HG02759 (cell line): ENCODE data around the gene TWNK.
"Not testable (repeated sequence)": the region's sequence is repeated elsewhere in the genome, so short reads cannot be mapped to it uniquely, and the experiment has no call there.

Source experiments
- ATAC-seq: cut with Tn5 transposase; IDR thresholded peaks from one replicate; pipeline ENCODE4 v1.9.1; 2021; ENCODE audit warnings: mild to moderate bottlenecking, moderate library complexity; ENCODE audit not compliant: unreplicated experiment

The TWNK gene

DNA sequence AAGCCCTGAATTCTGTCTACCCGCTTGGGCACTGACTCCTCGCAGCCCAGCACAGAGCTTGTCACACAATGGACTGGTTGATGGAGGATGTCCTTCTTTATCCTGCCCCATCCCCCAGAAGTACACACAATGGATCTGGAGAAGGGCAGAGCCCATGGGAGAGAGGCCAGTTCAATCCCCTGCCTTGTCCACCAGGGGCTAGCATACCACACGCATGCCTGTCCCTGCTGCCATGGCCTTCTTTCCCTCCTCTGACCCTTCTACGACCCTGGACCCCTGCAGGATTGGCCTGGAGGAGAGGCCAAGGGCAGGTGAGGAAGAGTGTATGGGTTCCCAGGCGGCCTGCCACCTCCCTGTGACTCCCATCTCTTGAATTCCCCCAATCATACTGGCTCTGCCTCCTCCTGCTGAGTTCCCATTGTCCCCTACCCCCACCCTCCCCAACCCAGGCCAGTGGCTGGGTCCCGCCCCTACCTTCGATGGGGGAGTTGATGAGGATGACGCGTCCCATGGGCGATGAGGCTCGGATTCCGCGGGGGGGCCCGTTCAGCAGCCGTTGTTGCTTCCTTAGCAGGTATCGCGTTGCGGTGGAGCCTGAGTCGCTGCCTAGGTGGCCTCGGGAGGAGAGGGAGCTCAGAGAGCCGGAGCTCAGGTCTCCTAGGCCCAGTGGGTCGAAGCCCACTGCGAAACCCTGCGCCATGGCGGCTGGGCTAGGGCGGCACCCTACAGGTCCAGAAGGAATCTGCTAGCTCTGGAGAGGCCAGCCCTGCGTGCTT, 42.4 kb downstream of the TWNK start:
- no peak for ATAC-seq

DNA sequence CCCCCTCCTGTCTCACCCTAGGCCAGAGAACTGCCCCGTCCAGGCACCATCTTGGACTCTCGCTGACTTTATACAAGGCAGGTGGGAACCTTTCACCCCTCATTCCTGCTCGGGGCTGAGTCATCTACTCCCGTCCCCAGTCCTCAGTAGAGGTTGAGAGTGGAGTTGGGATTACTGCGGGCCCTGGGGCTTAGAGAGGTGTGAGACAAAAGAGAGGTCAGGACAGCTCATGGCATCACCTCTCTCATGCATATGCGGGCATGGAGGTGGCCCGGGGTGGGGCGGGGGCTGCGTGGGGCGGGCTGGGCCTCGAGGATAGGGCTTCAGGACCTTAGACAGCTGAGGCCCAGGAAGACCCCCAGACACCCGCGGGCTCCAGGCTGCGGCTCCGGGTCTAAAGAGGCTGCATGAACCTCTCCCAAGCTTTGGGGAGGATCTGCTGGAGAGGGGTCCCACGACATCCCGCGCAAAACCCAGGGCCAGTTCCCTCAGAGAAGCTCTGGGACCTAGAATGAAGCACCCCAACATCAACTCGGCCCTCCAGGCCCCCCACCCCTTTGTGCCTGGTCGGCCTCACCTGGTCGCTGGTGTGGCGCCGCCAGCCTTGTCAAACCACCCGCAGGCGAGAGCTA, 43.3 kb downstream of the TWNK start:
- no peak for ATAC-seq

DNA sequence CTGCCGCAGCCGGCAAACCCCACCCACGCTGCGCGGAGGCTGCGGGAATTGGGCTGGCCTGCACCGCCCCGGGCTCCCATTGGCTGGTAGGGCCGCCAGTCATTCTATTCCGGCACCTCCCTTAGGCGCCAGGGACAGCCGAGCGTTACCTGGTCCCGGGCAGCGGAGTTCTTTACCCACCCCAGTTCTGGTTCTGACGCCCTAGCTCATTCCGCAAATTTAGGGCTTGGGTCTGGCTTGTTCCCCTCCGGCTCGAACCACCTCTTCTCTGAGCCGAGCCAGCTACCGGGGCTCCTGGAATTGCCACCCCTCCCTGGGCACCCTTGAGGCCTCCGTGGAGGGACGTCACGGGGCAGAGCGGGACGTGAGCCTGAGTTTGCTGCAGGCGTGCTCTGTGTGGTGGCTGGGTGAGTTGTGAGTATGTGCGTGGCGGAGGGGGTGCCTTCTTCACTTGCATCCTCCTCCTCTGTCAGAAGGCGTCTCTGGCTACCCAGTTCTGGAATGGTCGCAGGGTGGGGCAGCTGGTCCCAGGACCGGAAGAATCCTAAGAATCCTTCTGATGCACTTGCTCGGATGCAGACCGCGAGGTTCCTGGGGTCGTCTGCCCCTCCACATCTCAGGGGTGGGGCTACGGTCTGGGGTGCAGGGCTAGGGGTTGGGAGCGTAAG, 43.9 kb downstream of the TWNK start, which contains the start of the genes PDZD7 and SFXN3:
Gene PDZD7, minus strand, starts transcription at position 2 of the 668 bp plus-strand sequence. CDS start 910 bp downstream, outside the sequence.
Gene SFXN3, plus strand, starts transcription at position 107 of the 668 bp plus-strand sequence. CDS start 3,461 bp downstream, outside the sequence.
- ATAC-seq = peak; percentile 94

DNA sequence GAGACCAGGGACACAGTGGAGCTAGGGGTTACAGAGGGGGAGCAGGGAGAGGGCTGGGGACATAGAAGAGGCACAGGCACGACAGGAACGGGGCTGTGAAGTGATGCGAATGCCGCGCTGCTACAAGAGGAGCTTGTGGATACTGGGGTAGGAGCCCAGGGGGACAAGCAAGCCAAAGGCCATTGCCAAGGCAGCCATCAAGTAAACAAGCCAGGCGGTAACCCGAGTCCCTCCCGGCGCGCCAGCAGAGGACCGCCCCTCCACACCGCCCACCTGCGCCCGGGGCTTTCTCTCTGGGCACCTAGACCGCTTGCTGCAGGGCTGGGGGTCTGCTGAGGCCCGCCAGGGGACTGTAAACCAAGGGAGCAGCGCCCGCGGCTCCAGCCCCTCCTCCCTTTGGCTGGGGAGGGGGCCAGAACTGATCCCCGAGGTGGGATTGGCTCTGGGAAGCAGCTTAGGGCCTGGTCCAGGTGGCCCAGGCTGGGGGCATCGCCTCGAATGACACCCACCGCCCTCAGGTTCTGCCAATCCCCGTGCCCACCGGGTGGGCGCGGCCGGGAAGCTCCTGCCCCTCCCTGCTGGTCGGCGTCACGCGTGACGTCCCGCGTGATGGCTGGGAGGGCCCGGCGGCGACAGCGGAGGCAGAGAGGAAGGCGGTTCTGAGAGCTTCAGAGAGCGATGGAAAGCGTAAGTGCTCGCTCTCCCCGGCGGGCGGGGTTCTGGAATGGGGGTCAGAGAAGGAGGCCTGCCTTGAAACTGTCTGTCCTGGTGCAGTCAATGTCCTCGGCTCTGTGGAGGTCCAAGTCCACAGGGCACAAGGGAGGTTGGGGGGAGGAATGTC, 44.7 kb downstream of the TWNK start:
- no peak for ATAC-seq

DNA sequence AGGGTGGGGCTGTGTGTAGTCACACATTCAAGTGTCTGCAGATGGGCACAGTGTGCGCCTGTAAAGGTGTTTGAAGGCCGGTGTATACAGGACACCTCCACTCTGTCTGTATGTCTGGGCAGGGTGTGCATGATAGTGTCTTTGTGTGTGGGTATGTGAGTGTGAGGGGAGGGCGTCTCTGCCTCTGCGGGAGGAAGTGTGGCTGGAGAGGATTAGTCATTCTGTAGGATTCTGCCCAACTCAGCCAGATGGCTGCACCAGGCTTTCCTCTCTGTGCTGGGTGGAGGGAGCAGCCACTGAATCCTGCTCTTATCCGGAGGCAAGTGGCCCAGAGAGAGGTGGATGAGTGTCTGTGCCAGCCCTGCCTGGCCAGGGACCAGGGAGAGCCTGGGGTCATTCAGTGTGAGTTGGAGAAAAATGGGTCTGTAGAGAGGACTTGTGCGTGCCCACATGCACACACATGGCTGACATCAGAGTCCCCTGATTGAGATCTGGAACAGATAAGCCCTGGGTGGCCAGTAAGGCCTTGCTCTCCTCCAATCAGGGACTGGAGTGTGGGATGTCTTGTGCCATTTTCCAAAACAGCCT, 45.4 kb downstream of the TWNK start:
- no peak for ATAC-seq

DNA sequence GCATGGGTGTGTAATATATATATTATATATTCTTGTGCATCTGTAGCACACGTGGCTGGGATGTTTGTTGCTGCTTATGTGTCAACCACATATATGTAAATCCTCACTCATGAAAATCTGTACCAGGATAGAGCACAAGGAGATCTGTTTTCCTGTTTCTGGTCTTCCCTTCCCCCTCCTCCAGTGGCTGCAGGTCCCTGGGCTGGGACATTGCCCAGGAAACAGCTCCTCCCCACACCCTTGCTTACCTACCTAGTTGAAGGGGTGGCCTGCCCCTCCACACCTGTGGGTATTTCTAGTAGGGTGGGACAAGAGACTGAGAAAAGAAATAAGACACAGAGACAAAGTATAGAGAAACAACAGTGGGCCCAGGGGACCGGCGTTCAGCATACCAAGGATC, 45.9 kb downstream of the TWNK start:
- ATAC-seq = no peak

DNA sequence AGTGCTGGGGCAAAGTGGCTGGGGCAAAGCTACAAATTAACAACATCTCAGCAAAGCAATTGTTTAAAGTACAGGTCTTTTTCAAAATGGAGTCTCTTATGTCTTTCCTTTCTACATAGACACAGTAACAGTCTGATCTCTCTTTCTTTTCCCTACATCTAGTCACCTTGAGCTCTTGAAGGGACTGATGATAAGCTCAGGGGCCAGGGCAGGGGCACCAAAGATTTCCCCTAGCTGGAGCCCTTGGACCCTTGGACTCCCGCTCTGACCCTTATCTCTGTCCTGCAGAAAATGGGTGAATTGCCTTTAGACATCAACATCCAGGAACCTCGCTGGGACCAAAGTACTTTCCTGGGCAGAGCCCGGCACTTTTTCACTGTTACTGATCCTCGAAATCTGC, 47.1 kb downstream of the TWNK start:
- ATAC-seq = not testable (repeated sequence)

DNA sequence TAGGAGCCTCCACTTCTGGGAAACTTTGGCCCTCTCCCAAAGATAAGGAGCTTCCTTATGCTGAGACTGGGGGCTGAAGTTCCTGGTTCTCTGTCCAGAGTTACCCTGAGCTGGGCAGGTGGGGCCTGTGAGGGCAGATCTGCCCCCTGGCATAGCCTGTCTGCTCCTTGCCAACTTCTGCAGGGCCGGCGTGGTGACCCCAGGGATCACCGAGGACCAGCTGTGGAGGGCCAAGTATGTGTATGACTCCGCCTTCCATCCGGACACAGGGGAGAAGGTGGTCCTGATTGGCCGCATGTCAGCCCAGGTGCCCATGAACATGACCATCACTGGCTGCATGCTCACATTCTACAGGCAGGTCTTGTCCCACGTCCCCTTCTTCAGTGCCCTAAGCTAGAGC, 48.0 kb downstream of the TWNK start:
- ATAC-seq = no peak

DNA sequence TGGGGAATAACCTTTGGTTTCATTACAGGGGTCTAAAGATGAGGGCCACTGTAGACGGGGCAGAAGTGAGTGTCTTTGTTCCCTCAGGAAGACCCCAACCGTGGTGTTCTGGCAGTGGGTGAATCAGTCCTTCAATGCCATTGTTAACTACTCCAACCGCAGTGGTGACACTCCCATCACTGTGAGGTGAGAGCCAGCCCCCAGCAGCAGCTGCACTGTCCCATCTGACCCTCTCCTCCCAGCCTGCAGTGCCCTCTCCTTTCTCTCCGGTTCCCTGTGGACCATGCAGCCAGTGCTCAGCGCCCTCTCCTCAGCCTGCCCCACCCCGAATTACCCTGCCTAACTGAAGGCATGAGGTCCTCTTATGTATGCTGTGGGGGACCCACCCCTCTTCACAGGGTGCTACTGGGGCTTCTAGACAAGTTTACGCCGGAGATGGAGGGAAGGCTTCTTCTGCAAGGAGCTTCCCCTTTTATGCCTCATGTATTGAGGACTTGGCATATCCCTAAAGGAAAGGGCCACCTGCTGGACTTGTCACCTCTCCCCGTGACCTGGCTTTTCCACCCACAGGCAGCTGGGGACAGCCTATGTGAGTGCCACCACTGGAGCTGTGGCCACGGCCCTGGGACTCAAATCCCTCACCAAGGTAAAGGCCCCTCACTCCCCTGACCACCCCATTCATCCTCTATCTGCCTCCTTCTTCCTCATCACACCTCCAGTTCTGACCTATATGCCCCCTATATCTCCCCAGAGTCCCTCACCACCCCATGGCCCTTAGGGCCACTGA, 48.8 kb downstream of the TWNK start:
- ATAC-seq = no peak

DNA sequence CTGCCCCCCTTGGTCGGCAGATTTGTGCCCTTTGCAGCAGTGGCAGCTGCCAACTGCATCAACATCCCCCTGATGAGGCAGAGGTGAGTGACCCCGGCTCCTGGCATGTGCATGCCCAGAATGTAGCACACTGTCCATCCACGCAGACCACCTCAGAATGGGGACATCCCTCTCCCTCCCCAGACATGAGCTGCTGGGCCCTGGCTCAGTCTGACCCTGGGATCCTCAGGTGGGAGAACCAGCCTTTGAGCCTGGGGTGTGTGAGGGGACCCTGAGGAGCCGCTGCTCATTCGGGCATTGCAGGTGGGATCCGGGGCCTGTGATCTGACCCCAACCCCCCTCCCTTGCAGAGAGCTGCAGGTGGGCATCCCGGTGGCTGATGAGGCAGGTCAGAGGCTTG, 49.4 kb downstream of the TWNK start:
- ATAC-seq = no peak

DNA sequence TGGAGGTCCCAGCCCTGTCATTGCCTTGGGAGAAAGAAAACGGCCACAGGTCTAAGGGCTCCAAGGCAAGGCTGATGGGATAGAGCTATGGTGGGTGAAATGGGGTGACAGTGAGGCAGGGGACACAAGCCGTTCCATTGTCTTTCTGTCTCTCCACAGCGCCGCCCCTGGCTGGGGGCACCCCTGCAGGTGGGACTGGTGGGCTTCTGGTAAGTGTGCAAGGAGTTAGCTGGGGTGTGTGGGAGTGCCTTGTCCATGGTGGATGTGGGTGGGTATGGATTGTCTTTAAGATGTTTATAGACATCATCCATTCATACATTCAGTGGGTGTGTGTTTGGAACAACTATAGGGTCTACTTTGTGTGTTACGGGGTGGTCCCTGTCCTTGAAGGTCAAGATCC, 51.1 kb downstream of the TWNK start:
- ATAC-seq = no peak

DNA sequence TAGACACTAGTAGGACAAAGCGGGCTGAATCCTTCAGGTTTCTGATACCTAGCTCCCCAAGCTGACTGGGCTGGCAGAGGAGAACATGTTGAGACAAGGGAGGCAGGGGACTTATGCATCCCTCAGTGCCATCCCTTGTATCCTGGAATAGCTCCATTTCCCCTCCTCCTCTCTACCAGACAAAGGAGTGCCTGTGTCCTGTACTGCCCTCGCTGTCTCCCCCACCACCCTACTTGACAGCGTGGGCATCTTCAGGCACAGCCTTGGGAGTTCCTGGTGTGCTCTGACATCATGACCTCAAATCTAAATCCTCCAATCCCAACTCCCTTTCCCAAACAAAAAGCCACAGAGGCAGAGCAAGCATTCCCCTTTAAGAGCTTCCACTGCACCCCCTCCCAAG, 52.7 kb downstream of the TWNK start:
- no peak for ATAC-seq

DNA sequence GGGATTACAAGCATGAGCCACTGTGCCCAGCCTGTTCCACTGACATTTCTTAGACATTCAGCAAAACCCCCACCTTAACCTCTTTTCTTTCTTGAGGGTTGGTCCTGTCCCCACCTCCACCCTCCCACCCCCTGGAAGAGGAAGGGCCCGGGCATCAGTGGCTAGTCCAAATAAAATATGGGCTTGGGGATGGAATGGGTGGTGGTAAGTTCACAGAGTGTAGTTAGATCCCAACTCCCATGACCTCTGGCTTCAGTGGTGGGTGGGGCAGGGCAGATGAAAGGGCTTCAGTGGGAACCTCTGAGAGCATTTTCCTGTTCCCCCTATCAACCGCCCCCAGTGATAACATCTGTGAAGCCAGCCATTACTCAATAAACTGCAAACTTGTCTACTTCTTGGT, 53.5 kb downstream of the TWNK start:
- no peak for ATAC-seq

DNA sequence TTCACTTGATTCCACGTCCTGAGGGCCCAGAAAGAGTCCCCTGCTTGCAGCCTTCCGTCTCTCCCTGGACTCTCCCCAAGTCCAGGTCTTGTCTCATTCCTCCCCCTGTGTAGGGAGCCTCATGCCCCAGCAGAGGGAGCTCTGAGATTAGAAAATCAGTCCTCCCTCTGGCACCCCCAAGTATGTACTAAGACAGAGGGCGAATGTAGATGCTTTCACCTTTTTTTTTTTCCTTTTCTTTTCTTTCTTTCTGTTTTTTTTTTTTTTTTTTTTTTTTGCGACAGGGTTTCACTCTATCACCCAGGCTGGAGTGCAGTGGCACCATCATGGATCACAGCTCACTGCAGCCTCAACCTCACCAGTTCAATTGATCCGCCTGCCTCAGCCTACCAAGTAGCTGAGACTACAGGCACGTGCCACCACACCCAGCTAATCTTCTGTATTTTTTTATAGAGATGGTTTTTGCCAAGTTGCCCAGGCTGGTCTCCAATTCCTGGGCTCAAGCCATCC, 54.0 kb downstream of the TWNK start:
- ATAC-seq = peak; percentile 59

DNA sequence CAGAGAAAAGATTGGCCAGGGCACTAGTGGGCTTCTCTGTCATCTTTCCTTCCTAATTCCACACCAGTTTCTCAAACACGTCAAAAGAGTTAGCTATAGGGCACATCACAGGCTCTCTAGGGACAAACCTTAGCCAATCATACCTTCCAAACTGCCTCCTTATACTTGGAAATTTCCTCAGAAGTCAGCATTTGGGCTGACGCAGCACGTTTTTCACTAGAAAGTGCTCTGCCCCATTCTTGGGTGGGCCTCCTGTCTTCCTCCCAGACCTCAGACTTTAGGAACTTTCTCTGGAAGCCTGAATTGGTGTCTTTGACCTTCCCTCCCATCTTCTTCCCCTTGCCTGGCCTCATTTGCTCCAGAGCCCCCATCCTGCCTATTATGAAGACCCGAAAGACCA, 54.8 kb downstream of the TWNK start:
- no peak for ATAC-seq

DNA sequence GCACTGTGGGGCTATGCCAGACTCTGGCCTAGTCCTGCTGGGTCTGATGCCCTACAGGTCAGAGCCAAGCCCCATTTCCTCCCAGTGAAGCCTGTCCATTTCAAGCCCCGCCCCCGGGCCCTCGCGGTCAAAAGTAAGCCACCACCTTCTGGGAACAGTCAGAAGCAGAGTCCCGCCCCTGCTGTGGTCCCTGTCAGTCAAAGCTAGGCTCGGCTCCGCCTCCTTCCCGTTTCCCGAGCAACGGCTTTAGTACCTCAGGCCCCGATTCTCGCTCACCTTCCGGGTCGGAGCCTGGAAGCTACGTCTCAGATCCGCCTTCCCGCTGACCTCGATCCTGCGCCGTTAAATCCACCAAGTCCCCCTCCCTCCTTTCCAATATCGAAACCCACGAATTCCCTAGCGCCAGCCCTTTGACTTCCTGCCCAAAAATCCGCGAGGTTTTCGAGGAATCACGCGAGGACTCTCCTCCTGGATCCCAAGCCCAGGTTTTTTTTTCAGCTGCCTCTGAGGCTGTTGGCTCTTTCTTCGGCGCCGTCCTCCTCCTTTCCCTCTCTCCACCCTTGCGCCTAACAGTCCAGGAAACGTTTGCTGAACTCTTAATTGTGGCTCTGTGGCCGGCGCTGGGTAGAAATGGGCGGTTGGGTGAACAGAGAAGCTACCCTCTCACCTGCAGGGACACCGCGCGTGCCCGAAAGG, 55.5 kb downstream of the TWNK start:
- peak; percentile 96 for ATAC-seq

DNA sequence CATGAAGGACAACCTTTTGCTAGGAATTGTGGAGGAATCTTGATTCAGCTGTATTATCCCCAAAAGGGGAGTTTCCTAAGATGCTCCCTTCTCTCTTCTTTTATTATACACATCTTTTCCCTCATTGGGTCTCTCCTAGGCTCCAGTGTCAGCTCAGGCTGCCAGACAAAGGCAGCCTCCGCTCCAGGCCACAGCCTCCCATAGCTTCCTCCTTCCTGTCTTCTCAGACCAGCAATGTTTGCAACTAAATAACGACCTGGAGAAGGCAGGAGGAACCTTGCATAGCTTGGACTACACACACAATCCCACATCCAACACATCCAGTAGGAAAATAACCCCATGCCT, 56.0 kb downstream of the TWNK start:
- ATAC-seq = no peak
